ENCODE measurements around the gene ALK.

Gene ALK

GRCh38 chr2:29528891-29529520 lies 392.4 kb downstream of the ALK start:
- Histone ChIP-seq H3K36me3 (ENCODE audit: control insufficient read depth, insufficient read depth, low read length) (no peaks in the 10 kb centered on the region), H3K9ac (ENCODE audit: low read depth, low read length) (no peak overlapping the region), H3K4me1 (ENCODE audit: control insufficient read depth, insufficient read depth, low read length) (no peaks in the 10 kb centered on the region), H3K27me3 (ENCODE audit: control insufficient read depth, insufficient read depth, low read length) (no peaks in the 10 kb centered on the region), H3K4me3 (ENCODE audit: low read depth, low read length) (no peak overlapping the region), H3K9me3 (ENCODE audit: control insufficient read depth, insufficient read depth, low read length) (no peaks in the 10 kb centered on the region)

GRCh38 chr2:29528371-29528770 lies 393.0 kb downstream of the ALK start:
- Histone ChIP-seq H3K9ac (ENCODE audit: low read depth, low read length) (no peak overlapping the region), H3K4me3 (ENCODE audit: low read depth, low read length) (no peak overlapping the region), H3K27me3 (ENCODE audit: control insufficient read depth, insufficient read depth, low read length) (no peaks in the 10 kb centered on the region), H3K9me3 (ENCODE audit: control insufficient read depth, insufficient read depth, low read length) (no peaks in the 10 kb centered on the region), H3K36me3 (ENCODE audit: control insufficient read depth, insufficient read depth, low read length) (no peaks in the 10 kb centered on the region), H3K4me1 (ENCODE audit: control insufficient read depth, insufficient read depth, low read length) (no peaks in the 10 kb centered on the region)

GRCh38 chr2:29527947-29528346 lies 393.4 kb downstream of the ALK start:
- H3K36me3 ChIP-seq (ENCODE audit: control insufficient read depth, insufficient read depth, low read length) = no peaks in the 10 kb centered on the region
- H3K9ac ChIP-seq (ENCODE audit: low read depth, low read length) = no peak overlapping the region
- no peaks in the 10 kb centered on the region for H3K27me3 ChIP-seq (ENCODE audit: control insufficient read depth, insufficient read depth, low read length)
- no peaks in the 10 kb centered on the region for H3K9me3 ChIP-seq (ENCODE audit: control insufficient read depth, insufficient read depth, low read length)
- no peak overlapping the region for H3K4me3 ChIP-seq (ENCODE audit: low read depth, low read length)
- H3K4me1 ChIP-seq (ENCODE audit: control insufficient read depth, insufficient read depth, low read length) = no peaks in the 10 kb centered on the region

- H3K27me3 ChIP-seq (ENCODE audit: control insufficient read depth, insufficient read depth, low read length) = no peaks in the 10 kb centered on the region
- H3K9me3 ChIP-seq (ENCODE audit: control insufficient read depth, insufficient read depth, low read length) = no peaks in the 10 kb centered on the region
- peaks cover 4% of the 10 kb centered on the region for H3K4me1 ChIP-seq (ENCODE audit: control insufficient read depth, insufficient read depth, low read length)
- no peak overlapping the region for H3K9ac ChIP-seq (ENCODE audit: low read depth, low read length)
- H3K36me3 ChIP-seq (ENCODE audit: control insufficient read depth, insufficient read depth, low read length) = no peaks in the 10 kb centered on the region
- no peak overlapping the region for H3K4me3 ChIP-seq (ENCODE audit: low read depth, low read length)
Measured at GRCh38 chr2:29526587-29527586, 394.5 kb downstream of the ALK start.

- H3K36me3 ChIP-seq (ENCODE audit: control insufficient read depth, insufficient read depth, low read length) = no peaks in the 10 kb centered on the region
- no peaks in the 10 kb centered on the region for H3K9me3 ChIP-seq (ENCODE audit: control insufficient read depth, insufficient read depth, low read length)
- H3K4me3 ChIP-seq (ENCODE audit: low read depth, low read length) = no peak overlapping the region
- H3K27me3 ChIP-seq (ENCODE audit: control insufficient read depth, insufficient read depth, low read length) = no peaks in the 10 kb centered on the region
- H3K9ac ChIP-seq (ENCODE audit: low read depth, low read length) = no peak overlapping the region
- H3K4me1 ChIP-seq (ENCODE audit: control insufficient read depth, insufficient read depth, low read length) = peaks cover 4% of the 10 kb centered on the region
Measured at GRCh38 chr2:29525921-29526320, 395.5 kb downstream of the ALK start.

- Histone ChIP-seq H3K27me3 (ENCODE audit: control insufficient read depth, insufficient read depth, low read length) (no peaks in the 10 kb centered on the region), H3K4me3 (ENCODE audit: low read depth, low read length) (no peak overlapping the region), H3K36me3 (ENCODE audit: control insufficient read depth, insufficient read depth, low read length) (no peaks in the 10 kb centered on the region), H3K9ac (ENCODE audit: low read depth, low read length) (no peak overlapping the region), H3K4me1 (ENCODE audit: control insufficient read depth, insufficient read depth, low read length) (peaks cover 4% of the 10 kb centered on the region), H3K9me3 (ENCODE audit: control insufficient read depth, insufficient read depth, low read length) (no peaks in the 10 kb centered on the region)
Measured at GRCh38 chr2:29524652-29525051, 396.7 kb downstream of the ALK start.

- no peaks in the 10 kb centered on the region for H3K9me3 ChIP-seq (ENCODE audit: control insufficient read depth, insufficient read depth, low read length)
- H3K9ac ChIP-seq (ENCODE audit: low read depth, low read length) = no peak overlapping the region
- no peaks in the 10 kb centered on the region for H3K36me3 ChIP-seq (ENCODE audit: control insufficient read depth, insufficient read depth, low read length)
- no peaks in the 10 kb centered on the region for H3K27me3 ChIP-seq (ENCODE audit: control insufficient read depth, insufficient read depth, low read length)
- peaks cover 4% of the 10 kb centered on the region for H3K4me1 ChIP-seq (ENCODE audit: control insufficient read depth, insufficient read depth, low read length)
- H3K4me3 ChIP-seq (ENCODE audit: low read depth, low read length) = no peak overlapping the region
Measured at GRCh38 chr2:29522951-29523669, 398.3 kb downstream of the ALK start.

- Histone ChIP-seq H3K4me3 (ENCODE audit: low read depth, low read length) (no peak overlapping the region), H3K9me3 (ENCODE audit: control insufficient read depth, insufficient read depth, low read length) (no peaks in the 10 kb centered on the region), H3K36me3 (ENCODE audit: control insufficient read depth, insufficient read depth, low read length) (no peaks in the 10 kb centered on the region), H3K4me1 (ENCODE audit: control insufficient read depth, insufficient read depth, low read length) (peaks cover 4% of the 10 kb centered on the region), H3K9ac (ENCODE audit: low read depth, low read length) (no peak overlapping the region), H3K27me3 (ENCODE audit: control insufficient read depth, insufficient read depth, low read length) (no peaks in the 10 kb centered on the region)
Measured at GRCh38 chr2:29520001-29520400, 401.4 kb downstream of the ALK start.

GRCh38 chr2:29519338-29519925 lies 402.0 kb downstream of the ALK start:
- Histone ChIP-seq H3K4me3 (ENCODE audit: low read depth, low read length) (no peak overlapping the region), H3K9me3 (ENCODE audit: control insufficient read depth, insufficient read depth, low read length) (no peaks in the 10 kb centered on the region), H3K36me3 (ENCODE audit: control insufficient read depth, insufficient read depth, low read length) (no peaks in the 10 kb centered on the region), H3K4me1 (ENCODE audit: control insufficient read depth, insufficient read depth, low read length) (peaks cover 4% of the 10 kb centered on the region), H3K27me3 (ENCODE audit: control insufficient read depth, insufficient read depth, low read length) (no peaks in the 10 kb centered on the region), H3K9ac (ENCODE audit: low read depth, low read length) (no peak overlapping the region)

- no peaks in the 10 kb centered on the region for H3K27me3 ChIP-seq (ENCODE audit: control insufficient read depth, insufficient read depth, low read length)
- no peak overlapping the region for H3K4me3 ChIP-seq (ENCODE audit: low read depth, low read length)
- H3K9ac ChIP-seq (ENCODE audit: low read depth, low read length) = no peak overlapping the region
- no peaks in the 10 kb centered on the region for H3K36me3 ChIP-seq (ENCODE audit: control insufficient read depth, insufficient read depth, low read length)
- H3K4me1 ChIP-seq (ENCODE audit: control insufficient read depth, insufficient read depth, low read length) = peaks cover 4% of the 10 kb centered on the region
- H3K9me3 ChIP-seq (ENCODE audit: control insufficient read depth, insufficient read depth, low read length) = no peaks in the 10 kb centered on the region
Measured at GRCh38 chr2:29518646-29519337, 402.6 kb downstream of the ALK start.

GRCh38 chr2:29518010-29518409 lies 403.4 kb downstream of the ALK start:
- no peak overlapping the region for H3K9ac ChIP-seq (ENCODE audit: low read depth, low read length)
- no peak overlapping the region for H3K4me3 ChIP-seq (ENCODE audit: low read depth, low read length)
- no peaks in the 10 kb centered on the region for H3K36me3 ChIP-seq (ENCODE audit: control insufficient read depth, insufficient read depth, low read length)
- no peaks in the 10 kb centered on the region for H3K27me3 ChIP-seq (ENCODE audit: control insufficient read depth, insufficient read depth, low read length)
- H3K9me3 ChIP-seq (ENCODE audit: control insufficient read depth, insufficient read depth, low read length) = no peaks in the 10 kb centered on the region
- peaks cover 4% of the 10 kb centered on the region for H3K4me1 ChIP-seq (ENCODE audit: control insufficient read depth, insufficient read depth, low read length)

Measured in iPS-15b (cell line).